SK-MEL-5 (cell line): ENCODE measurements around the gene CMTR1. TPM values are rescaled to one million over a fixed set of nuclear protein-coding genes. Genes with fewer than 3 reads are reported as not detected.
A peak's percentile ranks its signal among the peaks of the same experiment; 100 is the strongest.
"Not testable (repeated sequence)": the region's sequence is repeated elsewhere in the genome, so short reads cannot be mapped to it uniquely, and the experiment has no call there.

Experiments used
- DNase-seq: peaks from one replicate; pipeline ENCODE4 v3.0.0-alpha.2; 2016; ENCODE audit warnings: low read depth, low spot score
- in situ Hi-C: cut with HindIII; loops from 2 replicates; pipeline ENCODE4 v1.10.0; 2016; ENCODE audit warnings: low sequenced_read_pairs, high pct_unique_total_duplicates, low pct_unique_long_range_greater_than_20kb
- total RNA-seq: library from RNA; depleted of rRNA; stranded (reverse); fragments of >200 nt; shearing (Covaris generic); gene quantifications from 2 replicates; pipeline ENCODE4 v1.2.3, GENCODE V29; 2014

Gene CMTR1
- total RNA-seq, 1 experiment from 2014 or later, result 32.9 TPM

- DNase-seq, result no peak
- in situ Hi-C loops, result no loop called here
Observed at GRCh38 chr6:37429352-37429750, 3.7 kb upstream of the CMTR1 start.

GRCh38 chr6:37432590-37432915, 468 bp upstream of the CMTR1 start:
- in situ Hi-C loops, result no loop called here
- no peak for DNase-seq

- peak; percentile 6 for DNase-seq
- in situ Hi-C loops, result no loop called here
Observed at GRCh38 chr6:37433657-37434271, 743 bp downstream of the CMTR1 start.

GRCh38 chr6:37435373-37435772, 2.4 kb downstream of the CMTR1 start:
- no peak for DNase-seq
- in situ Hi-C loops, result no loop called here

- peak; percentile 14 for DNase-seq
- in situ Hi-C loops, result no loop called here
Observed at GRCh38 chr6:37435816-37436215, 2.8 kb downstream of the CMTR1 start.

GRCh38 chr6:37438930-37439329, 5.9 kb downstream of the CMTR1 start:
- in situ Hi-C loops, result no loop called here
- DNase-seq, result no peak

- in situ Hi-C loops, result no loop called here
- DNase-seq, result no peak
Observed at GRCh38 chr6:37441651-37442050, 8.6 kb downstream of the CMTR1 start.

GRCh38 chr6:37442416-37443215, 9.6 kb downstream of the CMTR1 start:
- no peak for DNase-seq
- in situ Hi-C loops, result no loop called here

GRCh38 chr6:37443216-37443542, 10.2 kb downstream of the CMTR1 start:
- in situ Hi-C loops, DNase-seq: not testable (repeated sequence)

GRCh38 chr6:37449984-37450383, 17.0 kb downstream of the CMTR1 start:
- no peak for DNase-seq
- in situ Hi-C loops, result no loop called here

GRCh38 chr6:37451441-37452193, 18.6 kb downstream of the CMTR1 start:
- in situ Hi-C loops, result no loop called here
- DNase-seq, result no peak

GRCh38 chr6:37452522-37452921, 19.5 kb downstream of the CMTR1 start:
- in situ Hi-C loops, result no loop called here
- DNase-seq, result no peak

- in situ Hi-C loops, result no loop called here
- no peak for DNase-seq
Observed at GRCh38 chr6:37454420-37455140, 21.6 kb downstream of the CMTR1 start.

GRCh38 chr6:37456126-37456525, 23.1 kb downstream of the CMTR1 start:
- in situ Hi-C loops, result no loop called here
- no peak for DNase-seq

- in situ Hi-C loops, result no loop called here
- no peak for DNase-seq
Observed at GRCh38 chr6:37456816-37457560, 24.0 kb downstream of the CMTR1 start.

GRCh38 chr6:37459981-37460800, 27.2 kb downstream of the CMTR1 start:
- no peak for DNase-seq
- in situ Hi-C loops, result no loop called here

GRCh38 chr6:37460805-37461204, 27.8 kb downstream of the CMTR1 start:
- DNase-seq, result no peak
- in situ Hi-C loops, result no loop called here
